Measurements from ENCODE around the gene CAB39. TPM values are rescaled to one million over a fixed set of nuclear protein-coding genes. Genes with fewer than 3 reads are reported as not detected.

The CAB39 gene
- total RNA-seq, 1 donor from 2014 or later = 60.3 TPM

- H3K9me3 Mint-ChIP-seq (ENCODE audit: unreplicated experiment) = peaks cover 4% of the 10 kb centered on the region
- H3K4me1 Mint-ChIP-seq (ENCODE audit: low read depth, unreplicated experiment) = peaks cover 23% of the 10 kb centered on the region
- peaks cover 13% of the 10 kb centered on the region for H3K27me3 Mint-ChIP-seq (ENCODE audit: unreplicated experiment)
- H3K4me3 Mint-ChIP-seq (ENCODE audit: unreplicated experiment) = peak overlapping the region; percentile 96
- peak; percentile 63 for DNase-seq
- TF ChIP-seq CTCF (IDR thresholded peaks at IDR 0.05; ENCODE audit: partially characterized antibody, unreplicated experiment) = no peak
- H3K27ac Mint-ChIP-seq (ENCODE audit: unreplicated experiment) = peak overlapping the region; percentile 94
- H3K36me3 Mint-ChIP-seq (ENCODE audit: unreplicated experiment) = no peaks in the 10 kb centered on the region
Observed at GRCh38 chr2:230713331-230714135, 891 bp downstream of the CAB39 start.

GRCh38 chr2:230714136-230714480 lies 1.5 kb downstream of the CAB39 start:
- Mint-ChIP-seq H3K4me3 (ENCODE audit: unreplicated experiment) (peak overlapping the region; percentile 96), H3K9me3 (ENCODE audit: unreplicated experiment) (peaks cover 4% of the 10 kb centered on the region), H3K4me1 (ENCODE audit: low read depth, unreplicated experiment) (peaks cover 23% of the 10 kb centered on the region), H3K27me3 (ENCODE audit: unreplicated experiment) (peaks cover 13% of the 10 kb centered on the region), H3K36me3 (ENCODE audit: unreplicated experiment) (no peaks in the 10 kb centered on the region), H3K27ac (ENCODE audit: unreplicated experiment) (peak overlapping the region; percentile 94)
- DNase-seq = no peak
- TF ChIP-seq CTCF (IDR thresholded peaks at IDR 0.05; ENCODE audit: partially characterized antibody, unreplicated experiment) = no peak

- TF ChIP-seq CTCF (IDR thresholded peaks at IDR 0.05; ENCODE audit: partially characterized antibody, unreplicated experiment) = no peak
- Mint-ChIP-seq H3K4me1 (ENCODE audit: low read depth, unreplicated experiment) (peaks cover 23% of the 10 kb centered on the region), H3K4me3 (ENCODE audit: unreplicated experiment) (peak overlapping the region; percentile 96), H3K36me3 (ENCODE audit: unreplicated experiment) (no peaks in the 10 kb centered on the region), H3K27me3 (ENCODE audit: unreplicated experiment) (peaks cover 13% of the 10 kb centered on the region), H3K27ac (ENCODE audit: unreplicated experiment) (no peak overlapping the region), H3K9me3 (ENCODE audit: unreplicated experiment) (peaks cover 4% of the 10 kb centered on the region)
- no peak for DNase-seq
Observed at GRCh38 chr2:230715201-230715600, 2.6 kb downstream of the CAB39 start.

GRCh38 chr2:230716588-230716987 lies 3.9 kb downstream of the CAB39 start:
- H3K4me3 Mint-ChIP-seq (ENCODE audit: unreplicated experiment) = no peak overlapping the region
- peaks cover 23% of the 10 kb centered on the region for H3K4me1 Mint-ChIP-seq (ENCODE audit: low read depth, unreplicated experiment)
- no peak overlapping the region for H3K27ac Mint-ChIP-seq (ENCODE audit: unreplicated experiment)
- peaks cover 10% of the 10 kb centered on the region for H3K27me3 Mint-ChIP-seq (ENCODE audit: unreplicated experiment)
- no peak for DNase-seq
- peaks cover 2% of the 10 kb centered on the region for H3K9me3 Mint-ChIP-seq (ENCODE audit: unreplicated experiment)
- no peak for TF ChIP-seq CTCF (IDR thresholded peaks at IDR 0.05; ENCODE audit: partially characterized antibody, unreplicated experiment)
- H3K36me3 Mint-ChIP-seq (ENCODE audit: unreplicated experiment) = no peaks in the 10 kb centered on the region

GRCh38 chr2:230717600-230717999 lies 5.0 kb downstream of the CAB39 start:
- no peak for DNase-seq
- H3K27me3 Mint-ChIP-seq (ENCODE audit: unreplicated experiment) = peaks cover 4% of the 10 kb centered on the region
- no peaks in the 10 kb centered on the region for H3K36me3 Mint-ChIP-seq (ENCODE audit: unreplicated experiment)
- no peak for TF ChIP-seq CTCF (IDR thresholded peaks at IDR 0.05; ENCODE audit: partially characterized antibody, unreplicated experiment)
- peaks cover 23% of the 10 kb centered on the region for H3K4me1 Mint-ChIP-seq (ENCODE audit: low read depth, unreplicated experiment)
- H3K9me3 Mint-ChIP-seq (ENCODE audit: unreplicated experiment) = no peaks in the 10 kb centered on the region
- no peak overlapping the region for H3K27ac Mint-ChIP-seq (ENCODE audit: unreplicated experiment)
- peak overlapping the region; percentile 39 for H3K4me3 Mint-ChIP-seq (ENCODE audit: unreplicated experiment)

Measured in glutamatergic neuron (in vitro differentiated cells).